Bronchial epithelial cell (primary cell): ENCODE results near the gene CCDC152. TPM values are rescaled to one million over a fixed set of nuclear protein-coding genes. Genes with fewer than 3 reads are reported as not detected.
A peak's percentile ranks its signal among the peaks of the same experiment; 100 is the strongest.

Source experiments
- DNase-seq: peaks from one replicate; pipeline ENCODE4 v3.0.0-alpha.2; 2010; ENCODE audit warnings: low read depth
- FAIRE-seq: peaks from 2 replicates; lab custom pipeline; 2011; peaks lifted over from hg19 to GRCh38; lab: Jason Lieb, UNC
- H3K27me3 ChIP-seq: 2 replicates; pipeline ENCODE4 v1.5.1; 2011; ENCODE audit warnings: low read length; ENCODE audit not compliant: control insufficient read depth, insufficient read depth
- H3K36me3 ChIP-seq: 2 replicates; pipeline ENCODE4 v1.5.1; 2011; ENCODE audit warnings: low read length; ENCODE audit not compliant: control insufficient read depth, insufficient read depth
- H3K4me3 ChIP-seq: 2 replicates; pipeline ENCODE4 v1.5.1; 2011; ENCODE audit warnings: mild to moderate bottlenecking, low read depth, low read length, control low read depth
- total RNA-seq: library from RNA; depleted of rRNA; stranded (reverse); fragments of >200 nt; gene quantifications from 2 replicates; pipeline ENCODE4 v1.2.1, GENCODE V29; 2014
- TF ChIP-seq, protein P1 (sequence below): IDR thresholded peaks from 2 replicates; pipeline ENCODE4 v1.5.1; 2011; ENCODE audit warnings: mild to moderate bottlenecking, moderate library complexity, low read length, control low read depth, inconsistent platforms; ENCODE audit not compliant: insufficient read depth, severe bottlenecking

Gene CCDC152
- total RNA-seq, 1 donor from 2014 or later: under 0.01 TPM

DNA sequence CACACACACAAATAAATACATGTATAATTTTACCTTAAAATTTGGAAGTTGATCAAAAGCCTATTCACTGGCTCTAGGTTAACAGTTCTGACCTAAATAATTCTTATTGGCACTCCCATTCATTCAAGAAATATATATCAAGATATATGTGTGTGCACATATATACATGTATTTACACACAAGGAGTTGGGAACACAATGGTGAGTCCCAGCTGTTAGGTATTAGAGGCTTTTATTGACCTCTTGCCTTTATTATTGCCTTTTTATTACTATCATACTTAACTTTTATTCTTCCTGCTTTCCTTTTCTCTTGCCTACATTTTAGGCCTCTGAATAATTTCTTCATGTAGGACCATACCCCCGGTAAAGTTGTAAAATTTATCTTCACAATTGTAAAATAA is 25.0 kb downstream of the CCDC152 start:
- H3K4me3 ChIP-seq: no peak overlapping the region
- DNase-seq (no peak), FAIRE-seq (no peak)
- peaks cover 3% of the 10 kb centered on the region for H3K27me3 ChIP-seq
- H3K36me3 ChIP-seq: no peaks in the 10 kb centered on the region
- TF ChIP-seq, protein P1, sequence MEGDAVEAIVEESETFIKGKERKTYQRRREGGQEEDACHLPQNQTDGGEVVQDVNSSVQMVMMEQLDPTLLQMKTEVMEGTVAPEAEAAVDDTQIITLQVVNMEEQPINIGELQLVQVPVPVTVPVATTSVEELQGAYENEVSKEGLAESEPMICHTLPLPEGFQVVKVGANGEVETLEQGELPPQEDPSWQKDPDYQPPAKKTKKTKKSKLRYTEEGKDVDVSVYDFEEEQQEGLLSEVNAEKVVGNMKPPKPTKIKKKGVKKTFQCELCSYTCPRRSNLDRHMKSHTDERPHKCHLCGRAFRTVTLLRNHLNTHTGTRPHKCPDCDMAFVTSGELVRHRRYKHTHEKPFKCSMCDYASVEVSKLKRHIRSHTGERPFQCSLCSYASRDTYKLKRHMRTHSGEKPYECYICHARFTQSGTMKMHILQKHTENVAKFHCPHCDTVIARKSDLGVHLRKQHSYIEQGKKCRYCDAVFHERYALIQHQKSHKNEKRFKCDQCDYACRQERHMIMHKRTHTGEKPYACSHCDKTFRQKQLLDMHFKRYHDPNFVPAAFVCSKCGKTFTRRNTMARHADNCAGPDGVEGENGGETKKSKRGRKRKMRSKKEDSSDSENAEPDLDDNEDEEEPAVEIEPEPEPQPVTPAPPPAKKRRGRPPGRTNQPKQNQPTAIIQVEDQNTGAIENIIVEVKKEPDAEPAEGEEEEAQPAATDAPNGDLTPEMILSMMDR: no peak

- no peak for FAIRE-seq
- peak; percentile 18 for DNase-seq
- no peaks in the 10 kb centered on the region for H3K36me3 ChIP-seq
- peaks cover 3% of the 10 kb centered on the region for H3K27me3 ChIP-seq
- no peak overlapping the region for H3K4me3 ChIP-seq
- TF ChIP-seq, protein P1: no peak
Observed at GRCh38 chr5:42784132-42784531, 27.5 kb downstream of the CCDC152 start.

GRCh38 chr5:42785756-42786155 is 29.1 kb downstream of the CCDC152 start:
- DNase-seq (no peak), FAIRE-seq (no peak)
- H3K4me3 ChIP-seq: no peak overlapping the region
- H3K36me3 ChIP-seq: no peaks in the 10 kb centered on the region
- peaks cover 3% of the 10 kb centered on the region for H3K27me3 ChIP-seq
- TF ChIP-seq, protein P1: no peak

DNA sequence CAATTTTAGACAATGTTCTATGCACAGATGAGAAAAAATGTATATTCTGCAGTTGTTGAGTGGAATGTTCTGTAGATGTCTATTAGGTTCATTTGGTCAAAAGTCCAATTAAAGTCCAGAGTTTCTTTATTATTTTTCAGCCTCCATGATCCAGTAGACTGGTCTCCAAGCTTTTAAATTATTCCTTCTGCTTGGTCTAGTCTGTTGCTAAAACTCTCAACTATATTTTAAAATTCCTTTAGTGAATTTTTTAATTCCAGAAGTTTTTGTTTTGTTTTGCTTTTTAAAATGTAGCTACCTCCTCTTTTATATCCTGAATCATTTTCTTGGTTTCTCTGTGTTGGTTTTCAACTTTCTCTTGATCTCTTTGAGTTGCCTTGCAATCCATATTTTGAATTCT is 30.5 kb downstream of the CCDC152 start:
- FAIRE-seq: no peak
- Histone ChIP-seq H3K4me3 (no peak overlapping the region), H3K27me3 (no peaks in the 10 kb centered on the region)

GRCh38 chr5:42787845-42788244 is 31.2 kb downstream of the CCDC152 start:
- Histone ChIP-seq H3K27me3 (no peaks in the 10 kb centered on the region), H3K4me3 (no peak overlapping the region), H3K36me3 (no peaks in the 10 kb centered on the region)
- DNase-seq: no peak
- TF ChIP-seq, protein P1: no peak
- FAIRE-seq: no peak

More for the DNA sequence above, 30.5 kb downstream of the CCDC152 start:
- TF ChIP-seq, protein P1: no peak
- no peak for DNase-seq
- no peaks in the 10 kb centered on the region for H3K36me3 ChIP-seq

GRCh38 chr5:42791151-42791550 is 34.5 kb downstream of the CCDC152 start:
- H3K4me3 ChIP-seq: no peak overlapping the region
- H3K36me3 ChIP-seq: no peaks in the 10 kb centered on the region
- H3K27me3 ChIP-seq: no peaks in the 10 kb centered on the region
- FAIRE-seq (no peak), DNase-seq (no peak)
- TF ChIP-seq, protein P1: no peak
